GM19467 (cell line): ENCODE data around the gene SORCS2.

Experiments used
- ATAC-seq: cut with Tn5 transposase; IDR thresholded peaks from one replicate; pipeline ENCODE4 v1.9.1; 2021; ENCODE audit warnings: mild to moderate bottlenecking, moderate library complexity; ENCODE audit not compliant: unreplicated experiment

Gene SORCS2

DNA sequence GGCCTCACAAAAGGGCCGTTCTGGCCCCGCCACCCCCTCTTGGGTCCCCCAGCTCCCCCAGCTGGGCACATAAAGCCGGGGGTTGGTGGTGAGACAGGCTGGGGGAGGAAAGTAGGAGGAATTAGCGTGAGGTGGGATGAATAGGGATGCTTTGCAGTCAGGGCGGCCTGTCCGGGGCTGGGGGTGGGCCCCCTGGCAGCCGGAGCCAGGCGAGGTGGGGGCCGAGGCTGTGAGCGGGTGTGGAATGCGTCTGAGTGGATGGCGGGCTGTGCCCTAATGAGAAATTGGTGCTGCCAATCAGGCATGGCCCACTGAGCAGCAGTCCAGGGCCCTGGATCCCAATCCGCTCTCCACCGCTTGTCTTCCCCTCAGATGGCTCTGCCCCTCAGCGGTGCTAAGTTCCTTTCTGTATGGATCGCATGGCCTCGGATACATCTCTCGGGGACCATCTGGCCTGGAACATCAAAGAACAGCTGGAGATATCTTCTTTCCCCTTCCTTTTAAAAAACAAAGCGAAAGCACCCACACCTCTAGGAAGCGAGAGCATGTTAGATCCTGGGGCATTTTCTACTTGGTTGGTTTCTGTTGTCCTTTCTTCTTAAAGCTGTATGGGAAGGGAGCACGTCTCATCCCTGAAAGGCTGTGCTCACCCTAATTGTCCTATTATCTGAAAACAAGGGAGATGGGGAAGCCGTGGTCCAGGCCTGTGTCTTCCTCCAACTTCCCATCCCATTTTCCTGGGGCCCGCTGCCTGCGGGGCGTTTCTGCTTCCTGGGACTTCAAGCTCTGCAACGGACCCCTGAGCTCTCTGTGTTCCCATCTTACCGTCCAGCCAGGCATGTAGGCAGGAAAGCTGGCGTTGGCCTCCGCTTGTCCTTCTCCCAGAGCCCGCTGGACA is 106.9 kb downstream of the SORCS2 start:
- ATAC-seq: no peak

DNA sequence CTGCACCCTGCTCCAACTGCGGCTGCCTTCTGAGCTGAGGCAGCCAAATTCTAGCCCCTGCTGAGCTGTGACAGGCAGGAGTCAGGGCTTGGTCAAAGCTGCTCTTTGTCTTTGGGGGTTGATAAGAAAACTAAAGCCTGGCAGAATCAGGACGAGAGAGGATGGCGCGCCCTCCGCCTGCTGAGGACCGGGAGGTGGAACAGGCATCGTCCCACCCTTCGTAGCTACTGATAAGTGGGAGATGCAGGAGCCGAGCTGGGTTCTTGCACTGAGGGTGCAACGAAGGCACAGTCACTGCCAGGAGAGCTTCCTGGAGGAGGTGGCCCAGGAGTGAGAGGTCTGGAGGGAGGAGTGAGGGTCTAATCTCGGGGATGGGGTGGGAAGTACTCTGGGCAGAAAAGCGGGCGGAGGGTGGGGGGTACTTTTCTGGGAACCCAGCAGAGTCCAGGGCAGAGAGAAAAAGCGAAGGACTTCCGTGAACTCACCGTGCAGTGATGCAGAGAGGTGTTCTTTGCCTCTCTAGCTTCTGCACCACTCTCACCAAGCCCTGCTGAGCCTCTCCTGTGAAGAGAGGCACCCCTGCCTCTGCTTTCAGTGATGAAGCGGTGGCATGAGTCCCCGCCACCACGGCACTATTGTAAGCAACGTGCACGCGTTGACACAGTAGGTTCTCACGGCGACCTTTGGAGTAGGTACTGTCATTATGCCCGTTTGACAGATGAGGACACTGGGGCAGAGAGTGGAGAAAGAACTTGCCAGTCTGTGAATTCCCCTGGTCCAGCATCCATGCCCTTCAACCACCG is 107.8 kb downstream of the SORCS2 start:
- no peak for ATAC-seq

DNA sequence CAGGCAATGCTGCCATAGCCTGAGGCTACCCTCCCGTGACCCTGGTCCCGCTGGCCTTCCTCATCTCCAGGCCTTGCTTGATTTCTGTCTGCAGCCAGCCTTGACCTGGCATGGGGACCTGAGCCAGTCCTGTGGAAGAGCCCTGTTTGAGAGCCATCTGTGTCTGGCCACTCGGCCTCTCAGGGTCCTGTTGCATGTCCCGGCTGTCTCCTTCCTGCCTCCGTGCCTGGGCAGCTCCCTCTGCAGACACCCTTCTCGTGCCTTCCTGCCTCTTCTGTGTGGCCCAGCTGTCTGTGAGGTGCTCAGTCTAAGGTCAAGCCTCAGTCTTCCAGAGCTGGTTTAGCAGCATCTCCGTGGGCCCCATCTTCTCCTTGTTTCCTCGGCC is 108.4 kb downstream of the SORCS2 start:
- no peak for ATAC-seq

DNA sequence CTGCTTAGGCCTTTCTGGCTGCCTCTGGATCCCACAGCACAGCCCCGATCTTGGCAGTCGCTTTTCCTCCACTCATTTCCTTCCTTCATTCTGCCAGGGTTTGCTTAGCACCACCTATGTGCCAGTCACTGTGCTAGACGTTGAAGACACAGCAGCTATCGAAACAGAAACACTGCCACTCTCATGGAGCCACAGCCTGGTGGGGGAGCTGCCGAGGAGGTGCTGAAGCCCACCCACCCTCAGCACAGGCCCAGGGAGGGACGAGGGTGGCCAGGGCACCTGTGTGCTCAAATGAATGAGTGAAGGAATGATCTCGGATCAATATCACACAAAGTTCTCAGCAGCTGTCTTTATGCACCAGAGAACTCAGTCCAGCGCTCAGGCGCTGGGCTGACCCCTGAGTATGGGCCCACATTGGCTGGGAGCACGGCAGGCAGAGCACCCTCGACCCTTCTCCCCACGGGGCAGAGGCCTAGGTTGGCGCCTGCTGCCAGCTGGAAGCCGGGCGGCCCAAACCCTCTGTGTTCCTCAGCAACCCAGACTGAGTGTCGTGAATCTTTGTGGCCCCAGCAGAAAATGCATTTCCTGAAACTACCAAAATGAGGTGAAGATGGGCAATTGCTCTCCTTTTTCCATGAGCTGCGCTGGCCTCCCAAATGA is 108.9 kb downstream of the SORCS2 start:
- no peak for ATAC-seq

DNA sequence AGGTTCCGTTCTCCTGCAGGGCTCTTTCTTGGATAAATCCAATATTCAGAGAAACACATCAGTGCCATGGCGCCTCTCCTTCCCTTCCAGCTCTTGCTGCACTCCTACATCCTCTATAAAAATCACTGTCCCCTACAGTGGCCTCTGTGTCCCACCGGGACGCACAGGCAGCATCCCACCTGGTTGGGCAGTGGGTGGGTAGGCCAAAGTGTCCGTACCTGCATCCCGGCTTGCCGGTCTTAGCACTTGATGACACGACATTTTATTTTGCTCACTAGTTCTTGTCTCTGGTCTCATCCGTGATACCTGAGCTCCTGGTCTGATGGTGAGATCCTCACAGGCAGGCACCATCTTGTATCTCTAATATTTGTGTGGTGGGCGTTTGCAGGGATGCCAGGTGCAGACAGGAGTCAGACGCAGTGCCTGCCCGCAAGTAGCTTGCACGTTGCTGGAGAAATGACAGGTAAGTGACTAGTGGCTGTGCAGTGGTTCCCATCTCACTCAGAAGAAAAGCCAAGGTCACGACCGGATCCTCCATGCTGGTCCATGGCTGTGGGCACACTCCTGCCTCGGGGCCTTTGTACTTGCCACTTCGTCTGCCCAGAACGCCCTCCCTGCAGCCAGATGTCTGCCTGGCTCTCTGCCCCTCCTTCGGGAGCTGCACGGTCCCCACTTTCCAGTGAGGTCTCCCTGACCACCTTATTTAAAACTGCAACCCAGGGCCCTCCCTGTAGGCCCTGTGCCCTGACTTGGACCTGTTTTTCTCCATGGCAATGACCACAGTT is 109.7 kb downstream of the SORCS2 start:
- no peak for ATAC-seq

DNA sequence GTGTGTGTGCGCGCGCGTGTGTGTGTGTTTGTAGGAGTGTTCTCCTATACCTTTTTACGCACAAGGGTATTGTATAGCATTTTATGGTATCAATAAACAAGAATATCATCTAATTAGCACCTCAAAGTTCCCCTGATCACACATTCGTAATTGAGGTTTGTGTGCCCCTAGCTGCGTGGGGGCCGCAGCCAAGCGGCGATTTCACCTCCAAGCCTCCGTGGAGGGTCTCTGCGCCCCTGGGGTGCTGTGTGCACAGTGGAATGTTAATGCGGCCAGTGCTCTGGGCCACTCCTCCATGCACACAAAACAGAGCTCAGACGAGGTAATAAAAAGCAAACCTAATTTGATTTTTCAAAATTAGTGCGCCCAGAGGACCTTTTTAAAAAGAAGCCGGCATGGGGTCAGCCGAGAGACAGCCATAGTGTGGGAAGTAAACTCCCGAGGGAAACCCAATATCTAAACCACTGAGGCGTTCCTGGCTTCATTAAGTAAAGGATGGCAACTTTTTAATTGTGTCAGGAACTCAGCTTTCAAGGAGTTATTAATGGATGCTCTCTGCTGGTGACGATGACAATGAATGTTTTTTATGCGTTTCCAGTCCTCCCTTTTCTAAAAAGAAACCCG is 110.6 kb downstream of the SORCS2 start:
- ATAC-seq: no peak

DNA sequence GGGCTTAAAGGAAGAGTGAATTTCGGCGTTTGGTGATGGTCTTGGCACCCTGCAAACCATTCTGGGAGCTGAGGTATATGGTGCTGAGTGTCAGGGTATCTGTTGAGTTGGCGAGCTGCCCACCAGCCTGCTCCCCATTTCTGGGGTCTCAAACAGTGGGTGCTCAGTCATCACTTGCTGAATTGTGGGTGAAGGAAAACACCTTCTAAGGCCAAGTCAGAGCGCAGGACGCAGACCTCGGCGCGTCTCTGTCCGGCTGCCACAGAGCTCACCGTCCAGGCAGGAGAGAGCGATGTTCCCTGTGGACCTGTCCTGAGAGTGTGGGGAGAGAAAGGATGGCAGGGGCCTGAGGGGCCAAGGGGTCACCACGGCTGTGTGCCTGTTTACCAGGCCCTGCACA is 111.2 kb downstream of the SORCS2 start:
- no peak for ATAC-seq

DNA sequence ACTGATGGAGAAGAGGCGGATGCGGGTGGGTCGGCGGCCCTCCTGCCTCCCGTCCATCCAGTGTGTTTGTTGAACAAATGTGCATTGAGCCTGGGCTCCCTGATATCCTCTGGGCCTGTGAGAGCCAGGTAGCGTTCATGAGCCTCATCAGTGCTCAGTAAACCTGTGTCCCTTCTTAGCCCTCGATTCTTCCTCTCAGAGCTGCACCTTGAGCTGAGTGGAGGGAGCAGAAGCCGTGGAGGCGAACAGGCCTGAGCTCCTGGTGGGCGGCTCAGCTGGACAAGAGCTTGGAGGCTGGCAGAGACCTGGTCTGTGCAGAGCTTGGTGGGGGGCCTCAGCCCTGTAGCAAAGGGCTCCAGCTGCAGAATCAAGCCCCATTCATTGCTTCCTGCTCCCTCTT is 112.1 kb downstream of the SORCS2 start:
- no peak for ATAC-seq

DNA sequence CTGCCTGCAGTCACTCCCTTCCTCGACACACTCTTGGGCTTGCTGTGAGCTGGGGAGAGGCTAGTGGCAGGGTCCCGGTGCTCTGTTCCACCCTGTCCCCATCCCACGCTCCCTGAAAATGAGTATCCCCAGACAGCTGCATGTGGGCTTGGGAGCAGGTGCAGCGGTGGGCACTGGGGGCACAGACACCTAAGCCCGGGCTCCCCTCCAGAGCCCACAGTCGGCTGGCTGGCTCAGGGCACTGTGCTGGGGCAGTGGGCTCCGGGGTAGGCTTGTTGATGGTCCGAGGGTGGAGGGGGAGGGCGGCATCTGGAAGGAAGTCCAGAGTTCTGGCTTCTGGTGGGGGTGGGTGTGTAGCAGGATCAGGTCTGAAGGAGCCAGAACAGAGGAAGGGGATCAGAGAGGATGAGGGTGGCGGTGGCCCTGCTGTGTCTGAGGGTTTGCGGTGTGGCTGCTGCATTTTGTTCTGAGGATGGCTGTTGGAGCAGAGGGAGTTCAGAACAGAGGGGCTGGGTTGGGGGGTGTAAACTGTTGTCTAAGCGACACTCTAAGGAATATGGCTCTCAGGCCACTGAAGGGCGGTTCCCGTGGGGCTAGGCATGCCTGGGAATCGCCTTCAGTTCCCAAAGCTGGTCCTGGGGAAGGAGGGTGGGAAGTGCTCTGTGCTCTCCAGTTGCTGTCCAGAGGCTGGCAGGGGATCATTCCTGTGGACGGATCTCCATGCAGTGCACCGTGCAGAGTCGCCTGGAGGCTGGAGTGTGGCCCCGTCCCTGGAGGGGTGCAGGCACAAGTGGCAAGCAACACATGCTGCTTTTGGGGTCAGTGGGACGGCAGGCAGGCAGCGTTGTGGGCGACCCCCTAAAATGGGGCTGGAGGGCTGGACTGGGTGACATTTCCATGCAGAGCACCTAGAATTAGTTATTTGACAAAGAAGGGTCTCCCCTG is 114.0 kb downstream of the SORCS2 start:
- ATAC-seq: no peak

DNA sequence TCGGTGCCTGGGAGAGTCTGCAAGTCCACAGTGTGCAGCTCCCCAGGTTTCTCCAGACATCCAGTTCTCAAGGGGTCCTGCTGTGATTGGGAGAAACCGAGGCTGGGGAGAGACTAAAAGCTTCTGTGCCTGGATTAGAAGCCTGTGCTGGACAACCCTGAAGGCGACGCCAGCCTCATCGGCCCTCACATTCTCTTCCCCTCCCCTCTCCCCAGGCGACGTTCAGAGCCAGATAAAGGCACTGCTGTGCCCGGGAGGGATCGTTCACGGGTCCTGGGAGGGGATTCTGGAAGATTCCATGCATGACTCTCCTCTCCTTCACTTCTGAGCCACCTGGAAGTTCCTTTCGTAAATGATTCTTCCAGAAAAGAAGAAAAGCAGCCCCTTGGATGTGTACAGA is 114.6 kb downstream of the SORCS2 start:
- no peak for ATAC-seq

DNA sequence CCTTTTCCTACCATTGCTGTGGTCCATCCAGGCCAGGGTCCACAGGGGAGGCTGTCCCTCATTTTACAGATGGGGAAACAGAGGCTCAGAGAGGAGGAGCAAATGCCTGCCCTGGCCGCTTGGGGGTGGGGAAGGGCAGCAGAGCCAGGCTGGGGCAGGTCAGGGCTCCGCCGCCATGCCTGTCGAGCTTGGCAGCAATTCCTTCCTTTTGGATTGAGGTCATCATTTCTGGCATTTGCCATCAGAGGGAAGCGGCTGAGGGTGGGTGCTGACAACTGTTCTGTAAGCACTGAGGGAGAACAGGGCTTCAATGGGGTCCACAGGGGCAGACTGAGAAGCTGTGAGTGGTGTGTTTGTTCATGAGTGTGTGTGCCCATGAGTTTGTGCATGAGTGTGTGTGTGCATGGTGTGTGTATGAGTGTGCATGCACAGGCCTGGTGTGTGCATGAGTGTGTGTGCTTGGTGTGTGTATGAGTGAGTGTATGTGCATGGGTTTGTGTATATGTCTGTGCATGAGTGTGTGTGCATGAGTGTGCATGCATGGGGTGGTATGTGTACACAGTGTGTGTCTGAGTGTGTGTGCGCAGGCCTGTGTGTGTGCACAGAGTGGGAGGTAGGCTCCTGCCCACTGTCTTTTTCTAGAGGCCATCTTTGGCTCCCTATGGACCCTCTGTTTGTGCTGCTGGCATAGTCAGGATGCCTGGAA is 115.2 kb downstream of the SORCS2 start:
- ATAC-seq: no peak

DNA sequence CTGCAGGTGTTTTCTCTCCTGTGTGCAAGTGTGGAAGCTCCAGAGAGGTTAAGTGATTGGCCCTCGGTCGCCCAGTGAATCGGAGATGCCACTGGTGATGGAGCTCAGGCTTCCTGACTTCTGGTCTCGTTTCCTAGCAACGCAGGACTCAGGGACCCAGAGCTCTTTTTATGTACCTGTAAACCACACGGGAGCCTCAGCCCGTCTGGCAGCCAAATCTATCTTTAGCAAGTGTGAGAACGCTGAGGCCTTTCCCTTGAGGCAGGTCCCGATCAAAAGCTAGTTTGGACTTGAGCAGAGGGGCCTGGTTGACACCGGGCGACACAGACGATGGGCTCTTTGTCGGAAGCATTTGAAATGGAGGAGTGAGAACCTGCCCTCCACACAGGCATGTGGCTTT is 116.8 kb downstream of the SORCS2 start:
- ATAC-seq: no peak

DNA sequence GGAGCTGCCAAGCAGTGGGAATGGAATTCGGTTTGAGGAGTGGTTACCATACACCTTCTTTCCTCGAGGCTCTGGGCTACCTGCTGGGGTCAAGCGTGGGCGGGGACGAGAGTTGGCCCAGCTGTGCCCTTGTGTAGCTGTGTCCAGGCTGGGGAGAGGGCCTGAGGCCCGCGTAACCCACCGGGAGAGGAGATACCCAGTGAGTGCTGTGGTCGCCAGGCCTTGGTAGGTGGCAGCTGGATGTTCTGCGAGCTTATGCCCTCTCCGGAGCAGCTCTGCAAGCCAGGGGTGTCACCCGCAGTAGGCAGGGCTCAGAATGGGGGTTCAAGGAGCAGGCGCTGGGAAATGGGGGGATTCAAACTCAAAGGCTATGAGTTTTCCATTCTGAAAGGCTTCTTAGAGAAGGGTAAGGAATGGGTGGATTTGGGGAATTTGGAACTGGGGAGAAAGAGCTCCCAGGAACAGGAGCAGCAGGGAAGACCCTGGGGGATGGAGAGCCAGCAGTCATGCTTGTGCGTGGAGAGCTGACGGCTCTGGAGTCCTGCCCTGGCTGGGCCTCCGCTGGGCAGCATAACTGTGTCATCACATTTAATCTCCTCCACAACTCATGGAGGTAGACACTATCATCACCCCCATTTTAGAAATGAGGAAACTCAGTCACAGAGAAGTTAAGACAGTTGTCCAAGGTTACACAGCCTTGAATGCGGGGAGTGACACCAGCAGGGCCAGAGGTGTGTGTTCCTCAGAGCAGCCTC is 117.5 kb downstream of the SORCS2 start:
- no peak for ATAC-seq

DNA sequence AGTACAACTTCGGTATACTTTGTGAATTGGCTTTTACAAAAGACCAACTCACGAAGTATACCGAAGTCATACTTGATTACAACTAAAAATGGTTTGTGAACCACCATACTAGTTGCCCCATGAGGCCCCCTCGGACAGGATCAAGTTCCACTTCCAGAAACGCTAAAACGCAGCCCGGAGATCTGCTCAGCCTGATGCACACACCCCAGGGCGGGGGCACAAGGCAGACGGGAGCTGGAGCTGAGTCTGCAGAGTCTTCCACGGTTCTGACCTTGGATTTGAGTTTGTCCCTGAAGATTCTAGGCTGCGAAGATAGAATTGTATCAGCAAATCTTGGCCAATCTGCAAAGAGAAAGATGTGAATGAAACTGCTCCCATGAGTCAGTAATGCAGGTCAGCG is 118.1 kb downstream of the SORCS2 start:
- no peak for ATAC-seq

DNA sequence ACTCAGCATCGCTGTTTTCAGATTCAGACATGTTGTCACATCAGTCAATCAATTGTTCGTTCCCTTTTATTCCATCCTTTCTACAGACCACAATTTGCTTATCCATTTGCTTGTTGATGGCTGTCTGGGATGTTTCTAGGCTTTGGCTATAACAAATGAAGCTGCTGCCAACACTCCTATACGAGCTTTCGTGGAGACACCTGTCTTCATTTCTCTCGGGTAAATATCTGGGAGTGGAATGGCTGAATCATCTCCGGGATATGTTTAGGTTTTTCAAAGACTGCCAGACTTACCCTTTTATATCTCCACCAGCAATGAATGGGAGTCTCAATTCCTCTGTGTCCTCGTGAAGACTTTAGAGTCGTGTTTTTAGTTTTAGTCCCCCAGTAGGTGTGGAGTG is 118.9 kb downstream of the SORCS2 start:
- ATAC-seq: no peak

DNA sequence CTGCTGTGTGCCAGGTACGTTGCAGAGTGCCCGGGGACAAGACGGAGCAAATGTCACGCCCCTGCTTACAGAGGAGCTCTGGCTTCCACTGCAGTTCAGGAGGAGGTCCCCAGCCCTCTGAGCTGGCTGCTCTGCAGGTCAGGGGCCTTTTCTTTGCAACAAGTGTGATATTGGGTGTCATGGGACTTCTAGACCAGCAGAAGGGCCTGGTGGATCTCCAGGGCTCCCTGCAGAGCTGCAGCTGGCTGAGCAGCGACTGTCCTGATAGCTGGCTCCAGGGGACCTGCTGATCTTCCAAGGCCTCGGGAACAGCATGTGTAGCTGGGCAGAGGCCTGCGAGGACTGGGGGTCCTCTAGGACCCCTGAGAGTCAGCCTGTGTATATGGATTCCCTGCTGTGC is 120.4 kb downstream of the SORCS2 start:
- ATAC-seq: no peak

DNA sequence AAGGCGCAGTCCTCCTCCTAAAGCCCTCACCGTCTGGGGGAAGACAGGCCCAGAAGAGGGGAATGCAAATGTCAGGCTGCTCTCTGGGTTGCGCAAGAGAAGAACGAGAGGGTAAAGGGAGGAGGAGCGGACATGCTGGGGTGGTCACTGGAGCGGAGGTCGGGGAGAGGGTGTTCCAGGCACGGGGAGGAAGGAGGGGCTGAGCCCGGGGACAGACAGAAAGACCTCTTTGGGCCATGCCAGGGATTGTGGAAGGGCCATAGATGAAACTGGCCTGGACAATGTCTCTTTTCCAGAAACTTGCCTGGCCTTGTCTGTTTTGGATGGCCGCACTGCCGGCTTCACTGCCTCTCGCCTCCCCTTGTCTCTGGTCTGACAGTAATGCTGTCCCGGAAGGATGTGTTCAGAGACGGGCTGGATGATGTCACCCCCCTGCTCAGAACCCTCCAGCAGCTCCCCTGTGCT is 121.0 kb downstream of the SORCS2 start:
- no peak for ATAC-seq

DNA sequence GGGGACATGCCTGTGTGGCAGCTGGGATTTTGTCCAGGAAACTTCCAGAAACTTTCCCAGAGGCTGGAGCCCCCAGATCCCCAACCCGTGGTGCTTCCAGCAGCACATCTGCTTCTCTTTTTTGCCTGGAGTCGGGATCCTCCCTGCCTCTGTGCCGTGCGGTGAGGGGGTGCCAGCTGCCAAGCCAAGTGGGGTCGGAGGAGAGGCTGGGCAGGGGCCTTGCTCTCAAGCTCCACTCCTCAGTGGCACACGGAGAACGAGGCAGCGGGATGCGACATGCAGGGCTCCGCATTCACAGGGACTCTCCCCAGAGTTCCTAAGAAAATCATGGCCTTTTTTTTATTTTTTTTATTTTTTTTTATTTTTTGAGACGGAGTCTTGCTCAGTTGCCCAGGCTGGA is 121.7 kb downstream of the SORCS2 start:
- no peak for ATAC-seq
